ENCODE measurements around the gene PRKAR1B.

DNA sequence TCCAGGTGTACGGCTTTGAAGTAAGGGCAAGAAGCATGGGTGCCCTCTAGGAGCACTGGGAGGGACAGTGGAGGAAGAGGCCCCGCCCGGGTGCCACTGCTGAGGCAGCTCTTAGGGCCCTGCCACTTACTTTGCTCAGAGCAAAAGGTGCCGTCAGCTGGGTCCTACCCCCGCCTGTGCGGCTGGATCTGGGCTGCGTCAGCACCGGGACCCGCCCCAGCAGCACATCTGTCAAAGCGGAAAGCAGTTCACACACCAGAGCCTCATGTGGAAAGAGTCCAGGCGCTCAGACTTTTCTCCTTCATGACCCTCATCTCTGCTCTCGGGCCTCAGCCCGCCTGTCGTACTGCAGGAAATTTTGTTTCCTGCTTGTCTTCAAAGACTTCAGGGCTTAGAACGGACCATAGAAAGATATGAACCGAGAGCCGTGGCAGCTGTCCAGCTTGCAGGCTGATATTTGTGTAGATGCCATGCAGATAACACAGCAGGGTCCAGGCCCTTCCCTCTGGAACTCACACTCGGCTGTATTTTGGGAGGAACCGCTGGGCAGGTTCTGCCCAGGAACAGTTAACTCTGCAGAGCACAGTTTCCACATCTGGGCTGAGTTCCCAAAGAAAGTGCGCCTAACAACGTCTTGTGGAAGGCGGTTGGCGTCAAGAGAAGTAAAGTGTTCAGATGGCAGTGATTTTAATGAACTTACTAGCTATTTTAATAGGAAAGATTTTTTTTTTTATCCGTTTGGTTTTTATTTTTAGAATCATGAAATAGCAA, 44.3 kb upstream of the PRKAR1B start:
- TF ChIP-seq, protein P1, sequence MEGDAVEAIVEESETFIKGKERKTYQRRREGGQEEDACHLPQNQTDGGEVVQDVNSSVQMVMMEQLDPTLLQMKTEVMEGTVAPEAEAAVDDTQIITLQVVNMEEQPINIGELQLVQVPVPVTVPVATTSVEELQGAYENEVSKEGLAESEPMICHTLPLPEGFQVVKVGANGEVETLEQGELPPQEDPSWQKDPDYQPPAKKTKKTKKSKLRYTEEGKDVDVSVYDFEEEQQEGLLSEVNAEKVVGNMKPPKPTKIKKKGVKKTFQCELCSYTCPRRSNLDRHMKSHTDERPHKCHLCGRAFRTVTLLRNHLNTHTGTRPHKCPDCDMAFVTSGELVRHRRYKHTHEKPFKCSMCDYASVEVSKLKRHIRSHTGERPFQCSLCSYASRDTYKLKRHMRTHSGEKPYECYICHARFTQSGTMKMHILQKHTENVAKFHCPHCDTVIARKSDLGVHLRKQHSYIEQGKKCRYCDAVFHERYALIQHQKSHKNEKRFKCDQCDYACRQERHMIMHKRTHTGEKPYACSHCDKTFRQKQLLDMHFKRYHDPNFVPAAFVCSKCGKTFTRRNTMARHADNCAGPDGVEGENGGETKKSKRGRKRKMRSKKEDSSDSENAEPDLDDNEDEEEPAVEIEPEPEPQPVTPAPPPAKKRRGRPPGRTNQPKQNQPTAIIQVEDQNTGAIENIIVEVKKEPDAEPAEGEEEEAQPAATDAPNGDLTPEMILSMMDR (IDR thresholded peaks at IDR 0.05 in 8 of 11, conservative IDR thresholded peaks at IDR 0.05 in 3 of 11) = peak in 1 of 11 experiments; percentile 15
- TF ChIP-seq POLR2A (IDR thresholded peaks at IDR 0.05) = no peak
